ENCODE measurements around the gene PDE3B.

The PDE3B gene

GRCh38 chr11:14892036-14892556, 248.5 kb downstream of the PDE3B start, which contains the start of gene CYP2R1:
TSS of gene CYP2R1 (minus strand) at chr11:14892231. CDS start at chr11:14892205, 26 bp downstream.
- peak; percentile 95 for DNase-seq

- DNase-seq: no peak
These were observed 249.0 kb downstream of the PDE3B start for GRCh38 chr11:14892577-14892976.

GRCh38 chr11:14894657-14895598, 251.3 kb downstream of the PDE3B start:
- DNase-seq: no peak

GRCh38 chr11:14898355-14898754, 254.8 kb downstream of the PDE3B start:
- no peak for DNase-seq

- no peak for DNase-seq
These were observed 255.3 kb downstream of the PDE3B start for GRCh38 chr11:14898906-14899305.

- no peak for DNase-seq
These were observed 259.2 kb downstream of the PDE3B start for GRCh38 chr11:14902650-14903350.

- DNase-seq: no peak
These were observed 261.1 kb downstream of the PDE3B start for GRCh38 chr11:14904745-14905103.

GRCh38 chr11:14905104-14906033, 261.8 kb downstream of the PDE3B start:
- DNase-seq: no peak

GRCh38 chr11:14906578-14906977, 263.0 kb downstream of the PDE3B start:
- DNase-seq: no peak

GRCh38 chr11:14906993-14907392, 263.4 kb downstream of the PDE3B start:
- no peak for DNase-seq

GRCh38 chr11:14907411-14908213, 264.0 kb downstream of the PDE3B start:
- DNase-seq: peak; percentile 89

GRCh38 chr11:14908214-14908880, 264.7 kb downstream of the PDE3B start:
- DNase-seq: peak; percentile 60

- DNase-seq: no peak
These were observed 270.9 kb downstream of the PDE3B start for GRCh38 chr11:14914536-14914935.

GRCh38 chr11:14916403-14916802, 272.8 kb downstream of the PDE3B start:
- no peak for DNase-seq

Measured in COR-L47 (cell line).